Caco-2 (cell line): ENCODE data around the gene OR6M1. TPM values are rescaled to one million over a fixed set of nuclear protein-coding genes. Genes with fewer than 3 reads are reported as not detected.

ENCODE experiments used
- BruUV-seq: library from RNA; stranded (reverse); fragments of 400-500 nt; replicated peaks from 2 replicates; lab custom pipeline; 2021; lab: Mats Ljungman, UMichigan
- CTCF ChIA-PET: fragments of 300-600 bp; sonication (Branson Sonifier 250); formaldehyde crosslinking; loops from one replicate; lab custom pipeline; 2022; ENCODE audit warnings: antibody characterized with exemption; lab: Charles Lee
- POLR2A ChIA-PET: fragments of 300-600 bp; sonication (Branson Sonifier 250); formaldehyde crosslinking; loops from one replicate; lab custom pipeline; 2022; ENCODE audit warnings: antibody characterized with exemption; lab: Charles Lee
- DNase-seq, 2 experiments: peaks; one replicate each; pipeline versions ENCODE4 v3.0.0 to v3.0.0-alpha.2; 2020 to 2022
- H3K27me3 ChIP-seq: replicated peaks from 2 replicates; pipeline ENCODE4 v1.6.0; 2011; ENCODE audit warnings: low read length; ENCODE audit not compliant: control insufficient read depth, insufficient read depth
- H3K36me3 ChIP-seq: 2 replicates; pipeline ENCODE4 v1.5.1; 2011; ENCODE audit warnings: low read length; ENCODE audit not compliant: control insufficient read depth, insufficient read depth
- H3K4me1 ChIP-seq: fragments of 250-450 bp; sonication (Bioruptor Pico); 2 replicates; pipeline ENCODE4 v1.5.1; 2020; ENCODE audit warnings: mild to moderate bottlenecking
- H3K4me3 ChIP-seq: 2 replicates; pipeline ENCODE4 v1.5.1; 2011; ENCODE audit warnings: low read depth, mild to moderate bottlenecking, control low read depth, low read length
- H3K9me3 ChIP-seq: fragments of 250-450 bp; sonication (Bioruptor Pico); 2 replicates; pipeline ENCODE4 v1.5.1; 2020; ENCODE audit warnings: mild to moderate bottlenecking, moderate library complexity
- H3K27ac Mint-ChIP-seq: one replicate; pipeline ENCODE4 v1.8.0; 2022; ENCODE audit warnings: mixed read lengths; ENCODE audit not compliant: unreplicated experiment
- H3K27me3 Mint-ChIP-seq: one replicate; pipeline ENCODE4 v1.8.0; 2022; ENCODE audit warnings: mixed read lengths; ENCODE audit not compliant: insufficient read depth, unreplicated experiment
- H3K36me3 Mint-ChIP-seq: one replicate; pipeline ENCODE4 v1.8.0; 2022; ENCODE audit warnings: mild to moderate bottlenecking, mixed read lengths; ENCODE audit not compliant: insufficient read depth, unreplicated experiment
- H3K4me1 Mint-ChIP-seq: one replicate; pipeline ENCODE4 v1.8.0; 2022; ENCODE audit warnings: low read depth, mixed read lengths; ENCODE audit not compliant: unreplicated experiment
- H3K4me3 Mint-ChIP-seq: one replicate; pipeline ENCODE4 v1.8.0; 2022; ENCODE audit warnings: mild to moderate bottlenecking, moderate library complexity, mixed read lengths; ENCODE audit not compliant: unreplicated experiment
- H3K9me3 Mint-ChIP-seq: one replicate; pipeline ENCODE4 v1.8.0; 2022; ENCODE audit warnings: mixed read lengths; ENCODE audit not compliant: unreplicated experiment
- CTCF ChIP-seq, 2 experiments: fragments of 200-600 bp in 1 of 2; IDR thresholded peaks; 1 replicate in 1 of 2; 2 replicates in 1 of 2; pipeline versions ENCODE4 v1.5.1 to v1.8.0; 2011 to 2022; ENCODE audit warnings: antibody characterized with exemption in 1 of 2, control low read depth in 1 of 2, inconsistent platforms in 1 of 2, low read depth in 1 of 2, low read length in 1 of 2, mild to moderate bottlenecking in 1 of 2, moderate library complexity in 1 of 2; ENCODE audit not compliant: insufficient read depth in 1 of 2, severe bottlenecking in 1 of 2, unreplicated experiment in 1 of 2
- intact Hi-C: fragments of 100-400 bp; cut with micrococcal nuclease; formaldehyde crosslinking; loops from one replicate; pipeline ENCODE4 v1.10.0; 2022; ENCODE audit not compliant: unreplicated experiment
- total RNA-seq: library from RNA; stranded (reverse); gene quantifications from 2 replicates; pipeline ENCODE4 v1.2.3, GENCODE V29; 2022

Gene OR6M1
- total RNA-seq, 1 experiment from 2014 or later = not detected

- 0 out of 2 replicates have a peak, but pooled peaks cover 1% of the 10 kb centered on the region for H3K27me3 ChIP-seq
- H3K4me3 ChIP-seq = no peak overlapping the region
- TF ChIP-seq CTCF (IDR thresholded peaks at IDR 0.05; ENCODE audit: insufficient read depth in 1 of 2, low read depth in 1 of 2, low read length in 1 of 2, severe bottlenecking in 1 of 2, unreplicated experiment in 1 of 2) = no peak
- H3K4me1 ChIP-seq = no peaks in the 10 kb centered on the region
- Mint-ChIP-seq H3K4me3 (no peak overlapping the region), H3K27ac (no peak overlapping the region), H3K27me3 (peaks cover 8% of the 10 kb centered on the region), H3K36me3 (no peaks in the 10 kb centered on the region), H3K9me3 (peaks cover 22% of the 10 kb centered on the region), H3K4me1 (no peaks in the 10 kb centered on the region)
- peaks cover 7% of the 10 kb centered on the region for H3K9me3 ChIP-seq
- BruUV-seq = no TSS peak
- POLR2A ChIA-PET = no interaction called here
- intact Hi-C loops = no loop called here
- H3K36me3 ChIP-seq = no peaks in the 10 kb centered on the region
- CTCF ChIA-PET = no interaction called here
- no peak for DNase-seq
These were observed 43.7 kb downstream of the OR6M1 start for GRCh38 chr11:123762422-123762821.

GRCh38 chr11:123760894-123761293 is 45.3 kb downstream of the OR6M1 start:
- 0 out of 2 replicates have a peak, but pooled peaks cover 1% of the 10 kb centered on the region for H3K27me3 ChIP-seq
- POLR2A ChIA-PET = no interaction called here
- no peaks in the 10 kb centered on the region for H3K4me1 Mint-ChIP-seq
- CTCF ChIA-PET = no interaction called here
- no peak for DNase-seq
- H3K27ac Mint-ChIP-seq = no peak overlapping the region
- H3K36me3 ChIP-seq = no peaks in the 10 kb centered on the region
- no TSS peak for BruUV-seq
- peaks cover 22% of the 10 kb centered on the region for H3K9me3 Mint-ChIP-seq
- no peaks in the 10 kb centered on the region for H3K36me3 Mint-ChIP-seq
- H3K27me3 Mint-ChIP-seq = peaks cover 16% of the 10 kb centered on the region
- H3K4me1 ChIP-seq = no peaks in the 10 kb centered on the region
- TF ChIP-seq CTCF (IDR thresholded peaks at IDR 0.05; ENCODE audit: insufficient read depth in 1 of 2, low read depth in 1 of 2, low read length in 1 of 2, severe bottlenecking in 1 of 2, unreplicated experiment in 1 of 2) = no peak
- no peak overlapping the region for H3K4me3 ChIP-seq
- peaks cover 7% of the 10 kb centered on the region for H3K9me3 ChIP-seq
- no peak overlapping the region for H3K4me3 Mint-ChIP-seq
- intact Hi-C loops = no loop called here

- H3K9me3 ChIP-seq = peaks cover 7% of the 10 kb centered on the region
- 0 out of 2 replicates have a peak, but pooled peaks cover 4% of the 10 kb centered on the region for H3K4me1 ChIP-seq
- 0 out of 2 replicates have a peak, but pooled peaks cover 1% of the 10 kb centered on the region for H3K27me3 ChIP-seq
- peaks cover 14% of the 10 kb centered on the region for H3K9me3 Mint-ChIP-seq
- no peak for DNase-seq
- intact Hi-C loops = no loop called here
- H3K4me3 ChIP-seq = no peak overlapping the region
- CTCF ChIA-PET = no interaction called here
- no peak for TF ChIP-seq CTCF (IDR thresholded peaks at IDR 0.05; ENCODE audit: insufficient read depth in 1 of 2, low read depth in 1 of 2, low read length in 1 of 2, severe bottlenecking in 1 of 2, unreplicated experiment in 1 of 2)
- no peaks in the 10 kb centered on the region for H3K4me1 Mint-ChIP-seq
- BruUV-seq = no TSS peak
- no peak overlapping the region for H3K27ac Mint-ChIP-seq
- H3K36me3 Mint-ChIP-seq = no peaks in the 10 kb centered on the region
- POLR2A ChIA-PET = no interaction called here
- peaks cover 16% of the 10 kb centered on the region for H3K27me3 Mint-ChIP-seq
- H3K36me3 ChIP-seq = no peaks in the 10 kb centered on the region
- no peak overlapping the region for H3K4me3 Mint-ChIP-seq
These were observed 48.2 kb downstream of the OR6M1 start for GRCh38 chr11:123757976-123758375.
